Activated T-cell treated with anti-CD3 and anti-CD28 coated beads for 48 hours (primary cell): ENCODE measurements around the gene CADPS2.

Experiments used
- DNase-seq: peaks from one replicate; pipeline ENCODE4 v3.0.0-alpha.2; 2020; ENCODE audit warnings: low read depth

The CADPS2 gene

GRCh38 chr7:122310119-122311021 lies 575.9 kb downstream of the CADPS2 start:
- DNase-seq: no peak

- DNase-seq: no peak
Observed at GRCh38 chr7:122309421-122309820, 576.8 kb downstream of the CADPS2 start.

DNA sequence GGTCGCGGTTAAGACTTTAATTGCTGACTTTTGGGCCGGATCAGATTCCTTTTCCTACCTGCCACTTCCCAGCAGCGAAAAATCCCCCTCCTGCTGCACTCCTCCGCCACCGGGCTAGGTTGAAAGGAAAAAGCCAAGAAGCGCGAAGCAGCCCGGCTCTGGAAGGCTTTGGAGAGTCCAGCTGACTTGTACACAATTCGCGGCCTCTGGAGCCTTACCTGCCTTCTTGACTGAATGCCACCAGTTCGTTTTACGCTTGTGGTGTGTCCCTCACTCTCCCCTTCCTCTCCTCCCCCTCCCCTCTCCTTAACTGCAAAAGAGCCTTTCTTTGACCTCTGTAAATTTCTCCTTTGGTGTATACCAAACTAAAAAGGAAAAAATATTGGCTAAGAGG lies 579.0 kb downstream of the CADPS2 start:
- no peak for DNase-seq

GRCh38 chr7:122306320-122307227 lies 579.7 kb downstream of the CADPS2 start:
- no peak for DNase-seq

GRCh38 chr7:122305475-122306319 lies 580.6 kb downstream of the CADPS2 start:
- DNase-seq: no peak

DNA sequence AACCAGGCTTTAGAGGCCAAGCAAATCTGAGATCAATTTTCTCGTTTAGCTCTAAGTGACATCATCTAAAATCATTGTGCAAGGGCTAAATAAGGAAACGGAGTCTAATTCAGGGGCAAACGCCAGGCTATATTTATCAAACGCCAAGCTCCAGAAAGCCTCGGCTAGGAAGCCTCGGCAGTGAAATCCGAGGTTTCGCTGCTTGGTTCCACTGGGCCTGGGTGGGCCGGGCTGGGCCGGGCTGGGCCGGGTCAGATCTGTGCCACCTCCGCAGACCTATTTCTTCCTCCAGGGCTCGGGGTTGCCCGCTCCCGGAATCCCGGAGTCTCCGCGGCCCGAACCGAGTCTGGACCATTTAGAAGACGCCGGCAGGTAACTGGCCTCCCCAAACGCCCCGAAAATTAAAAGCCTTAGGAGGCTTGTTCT lies 581.3 kb downstream of the CADPS2 start:
- no peak for DNase-seq

GRCh38 chr7:122304319-122304975 lies 581.8 kb downstream of the CADPS2 start, which contains the start of gene FEZF1:
Gene FEZF1, minus strand, starts transcription at chr7:122304750. Its CDS starts 313 bp downstream, at chr7:122304437.
- DNase-seq: no peak

GRCh38 chr7:122303531-122304318 lies 582.5 kb downstream of the CADPS2 start:
- no peak for DNase-seq

DNA sequence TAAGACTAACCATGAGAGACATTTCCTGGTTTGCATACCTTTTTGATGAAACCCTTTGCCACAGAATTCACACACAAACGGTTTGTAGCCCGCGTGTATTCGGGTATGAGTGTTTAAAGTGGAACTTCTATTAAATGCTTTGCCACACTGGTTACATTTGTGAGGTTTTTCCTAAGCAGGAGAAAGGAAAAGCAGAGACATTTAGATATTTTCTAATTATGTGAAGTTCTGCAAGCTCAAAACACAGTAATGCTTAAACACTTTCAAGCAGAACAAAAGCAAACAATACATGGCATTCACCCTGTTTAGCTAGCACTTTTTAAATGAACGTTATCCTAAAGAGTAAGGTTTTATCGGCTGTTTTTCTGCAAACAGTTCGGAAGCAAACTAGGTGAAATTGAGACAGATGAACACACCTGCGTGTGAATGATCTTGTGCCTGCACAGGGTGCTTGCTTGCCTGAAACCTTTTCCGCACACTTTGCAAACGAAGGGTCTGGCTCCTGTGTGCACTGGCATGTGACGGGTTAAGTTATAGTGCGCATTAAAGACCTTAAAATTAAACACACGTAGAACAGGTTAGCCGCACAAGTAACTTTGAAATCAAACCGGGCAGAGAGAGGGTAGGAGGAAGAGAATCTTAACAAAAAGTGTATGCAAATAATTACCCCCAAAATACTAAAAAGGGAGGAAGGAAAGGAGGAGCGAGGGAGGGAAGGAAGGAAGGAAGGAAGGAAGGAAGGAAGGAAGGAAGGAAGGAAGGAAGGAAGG lies 583.3 kb downstream of the CADPS2 start:
- no peak for DNase-seq

DNA sequence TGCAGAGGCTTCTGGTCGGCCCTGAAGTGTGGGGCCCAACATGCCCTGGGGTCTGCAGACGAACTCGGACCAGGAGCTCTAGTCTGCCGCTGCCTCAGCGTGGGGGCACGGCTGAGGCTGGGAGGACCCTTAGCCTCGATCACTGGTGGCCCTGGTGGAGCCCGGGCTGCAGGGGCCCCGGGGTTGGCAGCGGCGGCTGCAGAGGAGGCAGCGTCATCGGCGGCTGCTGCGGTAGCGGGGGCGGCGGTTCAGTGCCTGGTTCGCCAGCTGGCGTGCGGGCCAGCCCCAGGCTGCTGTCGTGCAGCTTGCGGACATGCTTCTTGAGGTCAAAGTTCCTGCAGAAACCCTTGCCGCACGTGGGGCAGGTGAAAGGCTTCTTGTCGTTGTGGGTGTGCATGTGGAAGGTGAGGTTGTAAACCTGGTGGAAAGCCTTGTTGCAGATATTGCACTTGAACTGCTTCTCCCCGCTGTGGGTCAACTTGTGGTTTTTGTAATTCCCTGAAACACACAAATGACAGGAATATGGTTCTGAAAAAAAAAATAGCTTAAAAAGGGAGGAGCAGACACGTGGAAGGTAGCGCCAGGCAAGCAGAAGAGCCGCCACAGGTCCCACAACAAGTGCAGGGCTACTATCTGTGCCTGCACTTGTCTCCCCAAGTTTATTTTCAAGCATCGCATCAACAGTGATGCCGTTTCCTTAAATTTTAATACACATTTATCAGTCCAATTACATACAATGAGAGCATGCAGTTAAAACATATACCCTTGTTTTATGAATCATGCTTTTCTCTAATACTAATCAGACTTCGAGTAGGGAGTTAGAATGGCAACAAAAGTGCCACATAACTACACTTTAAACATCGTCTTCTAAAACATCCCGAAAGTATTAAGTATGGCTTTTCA lies 584.2 kb downstream of the CADPS2 start:
- no peak for DNase-seq

GRCh38 chr7:122300956-122301833 lies 585.1 kb downstream of the CADPS2 start:
- DNase-seq: no peak

- no peak for DNase-seq
Observed at GRCh38 chr7:122300211-122300932, 585.9 kb downstream of the CADPS2 start.

DNA sequence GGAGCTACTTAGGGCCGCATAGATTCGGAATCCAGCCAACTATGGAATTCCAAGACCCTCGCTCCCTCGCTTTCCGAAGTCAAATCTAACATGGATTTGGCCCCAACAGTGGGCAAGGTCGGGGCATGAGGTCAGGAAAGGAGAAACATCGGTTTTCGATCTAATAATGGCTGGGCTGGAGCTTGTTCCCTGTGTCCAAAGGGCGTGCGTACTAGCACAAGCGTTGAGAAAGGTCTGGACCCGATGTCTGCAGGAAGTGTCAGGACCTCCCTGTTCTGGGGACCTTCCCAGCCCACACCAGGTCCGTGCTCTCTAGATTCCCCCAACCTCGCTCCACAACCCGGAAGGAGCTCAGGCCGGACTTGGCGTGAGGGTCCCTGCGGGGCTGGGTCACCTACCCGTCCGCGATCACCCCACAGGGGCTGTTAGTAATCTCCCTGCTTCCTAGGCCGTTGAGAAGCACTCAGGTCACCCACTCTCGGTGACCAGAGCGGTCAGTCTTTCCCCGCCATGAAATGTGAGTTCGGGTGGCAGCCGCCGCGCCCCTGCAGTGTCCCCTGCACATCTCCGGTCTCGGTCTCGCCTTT lies 586.5 kb downstream of the CADPS2 start:
- no peak for DNase-seq

GRCh38 chr7:122298618-122299017 lies 587.6 kb downstream of the CADPS2 start:
- no peak for DNase-seq

GRCh38 chr7:122298131-122298530 lies 588.1 kb downstream of the CADPS2 start:
- DNase-seq: no peak

DNA sequence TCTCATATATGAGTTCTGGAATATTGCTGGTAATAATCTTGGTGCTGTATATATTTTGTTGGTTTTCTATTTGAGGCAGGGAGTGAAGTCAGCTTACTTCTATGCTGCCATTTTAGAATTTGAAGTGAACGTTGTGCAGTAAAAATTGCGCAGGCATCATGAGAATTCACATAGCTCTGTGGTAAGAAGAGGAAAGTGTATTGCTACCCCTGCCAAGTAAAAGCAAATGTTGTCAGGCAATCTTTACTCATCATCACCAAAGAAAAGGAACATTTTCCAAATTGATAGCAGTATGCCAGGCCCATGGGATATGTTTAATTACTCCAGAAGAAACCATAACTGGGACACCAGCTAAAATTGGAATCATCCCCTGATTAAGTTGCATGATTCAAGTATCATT lies 595.1 kb downstream of the CADPS2 start:
- no peak for DNase-seq

DNA sequence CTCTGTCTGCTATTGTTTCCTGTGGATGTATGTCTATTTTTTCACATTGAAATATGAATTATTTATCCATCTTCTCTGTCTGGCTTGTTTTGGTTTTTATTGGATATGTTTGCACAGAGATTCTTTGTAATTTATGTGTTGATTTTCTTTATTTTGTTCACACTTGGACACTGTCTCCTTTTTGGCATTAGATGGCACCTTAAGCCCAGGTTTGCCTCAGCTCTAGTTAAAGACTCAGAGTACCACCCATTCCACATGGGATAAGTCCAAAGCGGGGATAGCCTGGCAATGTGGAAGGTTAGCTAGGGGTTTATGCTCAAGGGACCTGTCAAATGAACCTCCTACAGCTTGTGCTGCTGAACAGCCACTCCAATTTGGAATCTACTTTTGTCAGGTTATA lies 595.8 kb downstream of the CADPS2 start:
- DNase-seq: no peak
